Measurements from ENCODE around the gene IL22RA1. TPM values are rescaled to one million over a fixed set of nuclear protein-coding genes. Genes with fewer than 3 reads are reported as not detected.

Gene IL22RA1
- total and polyA plus RNA-seq, 10 of the 15 experiments (the other 5 are each of a cell fraction or from before 2014, with no cell fraction given), result not detected

DNA sequence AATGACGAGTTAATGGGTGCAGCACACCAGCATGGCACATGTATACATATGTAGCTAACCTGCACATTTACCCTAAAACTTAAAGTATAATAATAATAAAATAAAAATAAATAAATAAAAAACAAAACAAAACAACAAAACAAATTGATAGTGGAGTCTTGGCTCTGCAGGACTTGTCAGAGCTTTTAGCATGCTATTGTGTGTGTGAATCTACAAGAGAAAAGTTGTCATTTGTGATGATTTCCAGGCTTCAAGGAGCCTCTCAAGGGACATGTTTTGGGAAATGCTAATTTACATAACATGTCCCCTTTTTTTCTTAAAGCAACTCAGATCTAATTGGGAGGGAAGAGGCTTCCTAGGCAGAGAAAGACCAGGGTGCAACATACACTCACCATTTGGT, 9.1 kb downstream of the IL22RA1 start (continued):
- TF ChIP-seq WRNIP1 (IDR thresholded peaks at IDR 0.05; ENCODE audit: borderline replicate concordance, low read depth, low read length), result no peak

DNA sequence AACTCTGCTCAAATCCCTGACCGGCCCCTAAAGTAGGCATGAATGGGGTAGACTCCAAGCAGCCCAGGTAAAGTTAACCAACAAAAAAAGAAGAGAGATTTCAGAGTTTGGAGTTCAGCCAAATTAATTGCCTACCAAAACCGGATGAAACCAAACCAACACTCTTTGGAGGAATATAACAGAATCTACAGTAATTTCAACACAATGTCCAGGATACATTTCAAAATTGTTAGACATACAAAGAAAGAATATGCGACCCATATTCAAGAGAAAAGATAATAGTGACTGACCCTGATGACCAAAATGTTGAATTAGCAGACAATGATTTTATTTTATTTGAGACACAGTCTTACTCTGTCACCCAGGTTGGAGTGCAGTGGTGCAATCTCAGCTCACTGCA, 12.6 kb downstream of the IL22RA1 start:
- no peak overlapping the region for H3K4me3 ChIP-seq
- BruUV-seq (replicated peaks), result no TSS peak
- H3K9me3 ChIP-seq (replicated peaks; ENCODE audit: control insufficient read depth, insufficient read depth, low read length), result peaks cover 6% of the 10 kb centered on the region; the same call in 2 of the 3 replicates
- no peaks in the 10 kb centered on the region for H3K79me2 ChIP-seq (ENCODE audit: control insufficient read depth, insufficient read depth, low read length)
- no peak overlapping the region for H3K27ac ChIP-seq (ENCODE audit: control insufficient read depth, insufficient read depth)
- DNase-seq (ENCODE audit: low read depth, low spot score) (no peak), ATAC-seq (no peak), FAIRE-seq (no peak)
- H3K9ac ChIP-seq (ENCODE audit: control insufficient read depth, insufficient read depth, low read length), result no peak overlapping the region
- TF ChIP-seq WRNIP1 (IDR thresholded peaks at IDR 0.05; ENCODE audit: borderline replicate concordance, low read depth, low read length) (no peak), BHLHE40 (IDR thresholded peaks at IDR 0.05; ENCODE audit: borderline replicate concordance in 1 of 2, low read depth in 2 of 2, low read length in 1 of 2) (no peak), GABPA (IDR thresholded peaks at IDR 0.05; ENCODE audit: low read depth) (no peak), TAF1 (IDR thresholded peaks at IDR 0.05; ENCODE audit: borderline replicate concordance, low read depth, low read length) (no peak), FOS (IDR thresholded peaks at IDR 0.05; ENCODE audit: borderline replicate concordance, extremely low read depth, insufficient read length) (no peak), SMC3 (IDR thresholded peaks at IDR 0.05; ENCODE audit: borderline replicate concordance, low read length) (no peak), RELA (IDR thresholded peaks at IDR 0.05; ENCODE audit: borderline replicate concordance, partially characterized antibody) (no peak), SRF (IDR thresholded peaks at IDR 0.05; ENCODE audit: low read depth in 2 of 2, low read length in 2 of 2) (no peak)
- TF ChIP-seq, protein P1, sequence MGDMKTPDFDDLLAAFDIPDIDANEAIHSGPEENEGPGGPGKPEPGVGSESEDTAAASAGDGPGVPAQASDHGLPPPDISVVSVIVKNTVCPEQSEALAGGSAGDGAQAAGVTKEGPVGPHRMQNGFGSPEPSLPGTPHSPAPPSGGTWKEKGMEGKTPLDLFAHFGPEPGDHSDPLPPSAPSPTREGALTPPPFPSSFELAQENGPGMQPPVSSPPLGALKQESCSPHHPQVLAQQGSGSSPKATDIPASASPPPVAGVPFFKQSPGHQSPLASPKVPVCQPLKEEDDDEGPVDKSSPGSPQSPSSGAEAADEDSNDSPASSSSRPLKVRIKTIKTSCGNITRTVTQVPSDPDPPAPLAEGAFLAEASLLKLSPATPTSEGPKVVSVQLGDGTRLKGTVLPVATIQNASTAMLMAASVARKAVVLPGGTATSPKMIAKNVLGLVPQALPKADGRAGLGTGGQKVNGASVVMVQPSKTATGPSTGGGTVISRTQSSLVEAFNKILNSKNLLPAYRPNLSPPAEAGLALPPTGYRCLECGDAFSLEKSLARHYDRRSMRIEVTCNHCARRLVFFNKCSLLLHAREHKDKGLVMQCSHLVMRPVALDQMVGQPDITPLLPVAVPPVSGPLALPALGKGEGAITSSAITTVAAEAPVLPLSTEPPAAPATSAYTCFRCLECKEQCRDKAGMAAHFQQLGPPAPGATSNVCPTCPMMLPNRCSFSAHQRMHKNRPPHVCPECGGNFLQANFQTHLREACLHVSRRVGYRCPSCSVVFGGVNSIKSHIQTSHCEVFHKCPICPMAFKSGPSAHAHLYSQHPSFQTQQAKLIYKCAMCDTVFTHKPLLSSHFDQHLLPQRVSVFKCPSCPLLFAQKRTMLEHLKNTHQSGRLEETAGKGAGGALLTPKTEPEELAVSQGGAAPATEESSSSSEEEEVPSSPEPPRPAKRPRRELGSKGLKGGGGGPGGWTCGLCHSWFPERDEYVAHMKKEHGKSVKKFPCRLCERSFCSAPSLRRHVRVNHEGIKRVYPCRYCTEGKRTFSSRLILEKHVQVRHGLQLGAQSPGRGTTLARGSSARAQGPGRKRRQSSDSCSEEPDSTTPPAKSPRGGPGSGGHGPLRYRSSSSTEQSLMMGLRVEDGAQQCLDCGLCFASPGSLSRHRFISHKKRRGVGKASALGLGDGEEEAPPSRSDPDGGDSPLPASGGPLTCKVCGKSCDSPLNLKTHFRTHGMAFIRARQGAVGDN (IDR thresholded peaks at IDR 0.05), result no peak
- no peak overlapping the region for H2AFZ ChIP-seq (ENCODE audit: control insufficient read depth, low read depth, low read length)
- H4K20me1 ChIP-seq (ENCODE audit: control insufficient read depth, insufficient read depth), result no peaks in the 10 kb centered on the region
- ChIA-PET RAD21 (ENCODE audit: unreplicated experiment) (no interaction called here), POLR2A (no interaction called here), CTCF (no interaction called here), SMC1A (ENCODE audit: uncharacterized antibody, unreplicated experiment) (no interaction called here)
- 31% methylated on average over 3 of the region's 3 CpGs for WGBS (ENCODE audit: insufficient coverage, insufficient replicate concordance, low lambda C conversion rate, missing lambda C conversion rate)
- H3K36me3 ChIP-seq (ENCODE audit: control insufficient read depth in 2 of 2, insufficient read depth in 2 of 2, low read length in 1 of 2), result no peaks in the 10 kb centered on the region
- H3K4me2 ChIP-seq (ENCODE audit: control insufficient read depth, insufficient read depth), result no peak overlapping the region
- peaks cover 0 to 2% of the 10 kb centered on the region in 2 experiments; a peak in 1 of 4 replicates for H3K27me3 ChIP-seq (replicated peaks in 1 of 2; ENCODE audit: control insufficient read depth in 2 of 2, insufficient read depth in 2 of 2, low read length in 1 of 2)
- in situ Hi-C loops (cut with MboI), result no loop called here
- no peaks in the 10 kb centered on the region; the same call in 1 of the 2 replicates for H3K4me1 ChIP-seq (ENCODE audit: control insufficient read depth, insufficient read depth, low read length)
- intact Hi-C loops (cut with micrococcal nuclease; ENCODE audit: unreplicated experiment), result no loop called here
